Activated naive CD8-positive, alpha-beta T cell treated with anti-CD3 and anti-CD28 coated beads, Interleukin-2, amount 10 ng/mL, durations not matched to agents 7 days and 5 days (primary cell): ENCODE measurements around the gene PDPK1. TPM values are rescaled to one million over a fixed set of nuclear protein-coding genes. Genes with fewer than 3 reads are reported as not detected.

Experiments used
- ATAC-seq: fragments of 150-1000 bp; cut with Tn5 transposase; one replicate; pipeline ENCODE4 v1.10.0; 2021; ENCODE audit warnings: low read depth, moderate library complexity
- POLR2A ChIA-PET: fragments of 350-600 bp; sonication (Branson Sonifier 250); formaldehyde crosslinking; loops from one replicate; lab custom pipeline; 2021; ENCODE audit warnings: antibody characterized with exemption; lab: Charles Lee
- DNase-seq: peaks from one replicate; pipeline ENCODE4 v3.0.0; 2021
- H3K27ac Mint-ChIP-seq: one replicate; pipeline ENCODE4 v1.8.0; 2022; ENCODE audit warnings: mild to moderate bottlenecking, mixed read lengths
- H3K27me3 Mint-ChIP-seq: one replicate; pipeline ENCODE4 v1.8.0; 2022; ENCODE audit warnings: mild to moderate bottlenecking, moderate library complexity, mixed read lengths
- H3K36me3 Mint-ChIP-seq: one replicate; pipeline ENCODE4 v1.8.0; 2021; ENCODE audit warnings: mild to moderate bottlenecking, mixed read lengths
- H3K4me1 Mint-ChIP-seq: one replicate; pipeline ENCODE4 v1.8.0; 2021; ENCODE audit warnings: mixed read lengths
- H3K4me3 Mint-ChIP-seq: one replicate; pipeline ENCODE4 v1.8.0; 2022; ENCODE audit warnings: mild to moderate bottlenecking, moderate library complexity, mixed read lengths
- H3K9me3 Mint-ChIP-seq: one replicate; pipeline ENCODE4 v1.8.0; 2021; ENCODE audit warnings: mixed read lengths
- total RNA-seq, 2 experiments: library from RNA; stranded (reverse); gene quantifications; one replicate each; pipeline ENCODE4 v1.2.3, GENCODE V29; 2021

Gene PDPK1
- total RNA-seq, 2 experiments from 2014 or later, result 50.6 to 55.1 TPM

GRCh38 chr16:2584729-2585650, 47.2 kb downstream of the PDPK1 start:
- Mint-ChIP-seq H3K27me3 (no peaks in the 10 kb centered on the region), H3K4me3 (no peak overlapping the region), H3K9me3 (no peaks in the 10 kb centered on the region), H3K4me1 (peaks cover 2% of the 10 kb centered on the region), H3K27ac (no peak overlapping the region), H3K36me3 (peaks cover 11% of the 10 kb centered on the region)
- POLR2A ChIA-PET, result no interaction called here
- DNase-seq, result no peak
- no peak for ATAC-seq

GRCh38 chr16:2585651-2586081, 47.8 kb downstream of the PDPK1 start:
- ATAC-seq, result no peak

GRCh38 chr16:2586241-2586640, 48.4 kb downstream of the PDPK1 start:
- no peak for DNase-seq
- Mint-ChIP-seq H3K27ac (no peak overlapping the region), H3K36me3 (peaks cover 13% of the 10 kb centered on the region), H3K27me3 (no peaks in the 10 kb centered on the region), H3K4me3 (no peak overlapping the region), H3K9me3 (no peaks in the 10 kb centered on the region), H3K4me1 (peaks cover 2% of the 10 kb centered on the region)
- POLR2A ChIA-PET, result no interaction called here
- ATAC-seq, result no peak

More at GRCh38 chr16:2585651-2586081, 47.8 kb downstream of the PDPK1 start:
- Mint-ChIP-seq H3K9me3 (no peaks in the 10 kb centered on the region), H3K4me1 (peaks cover 2% of the 10 kb centered on the region), H3K36me3 (peaks cover 13% of the 10 kb centered on the region), H3K27ac (no peak overlapping the region), H3K4me3 (no peak overlapping the region), H3K27me3 (no peaks in the 10 kb centered on the region)
- POLR2A ChIA-PET, result no interaction called here
- no peak for DNase-seq

GRCh38 chr16:2586901-2587480, 49.2 kb downstream of the PDPK1 start:
- DNase-seq (no peak), ATAC-seq (no peak)
- Mint-ChIP-seq H3K36me3 (peaks cover 13% of the 10 kb centered on the region), H3K4me1 (peaks cover 2% of the 10 kb centered on the region), H3K27ac (peak overlapping the region; percentile 69), H3K9me3 (no peaks in the 10 kb centered on the region), H3K4me3 (no peak overlapping the region), H3K27me3 (no peaks in the 10 kb centered on the region)
- POLR2A ChIA-PET, result no interaction called here

- DNase-seq (no peak), ATAC-seq (no peak)
- Mint-ChIP-seq H3K4me1 (peaks cover 7% of the 10 kb centered on the region), H3K9me3 (no peaks in the 10 kb centered on the region), H3K27ac (no peak overlapping the region), H3K27me3 (no peaks in the 10 kb centered on the region), H3K4me3 (no peak overlapping the region), H3K36me3 (peaks cover 13% of the 10 kb centered on the region)
- POLR2A ChIA-PET, result no interaction called here
Observed at GRCh38 chr16:2587891-2588565, 50.2 kb downstream of the PDPK1 start.

- no peak for ATAC-seq
Observed at GRCh38 chr16:2591476-2592240, 53.8 kb downstream of the PDPK1 start.

GRCh38 chr16:2592786-2593185, 55.0 kb downstream of the PDPK1 start:
- POLR2A ChIA-PET, result interaction anchor here (1.5 kb wide), 1 partner anchor 10 kb away, joined by 3 read pairs; no protein-coding TSS in a partner anchor
- no peak for ATAC-seq
- Mint-ChIP-seq H3K9me3 (no peaks in the 10 kb centered on the region), H3K27ac (no peak overlapping the region), H3K4me1 (peaks cover 17% of the 10 kb centered on the region), H3K36me3 (peaks cover 3% of the 10 kb centered on the region), H3K27me3 (no peaks in the 10 kb centered on the region), H3K4me3 (no peak overlapping the region)
- no peak for DNase-seq

More at GRCh38 chr16:2591476-2592240, 53.8 kb downstream of the PDPK1 start:
- H3K27me3 Mint-ChIP-seq, result no peaks in the 10 kb centered on the region
- H3K36me3 Mint-ChIP-seq, result peaks cover 11% of the 10 kb centered on the region
- H3K9me3 Mint-ChIP-seq, result no peaks in the 10 kb centered on the region
- peak overlapping the region; percentile 26 for H3K27ac Mint-ChIP-seq
- no peak for DNase-seq
- H3K4me1 Mint-ChIP-seq, result peaks cover 17% of the 10 kb centered on the region
- POLR2A ChIA-PET, result interaction anchor here (0.5 to 0.7 kb wide), 2 partner anchors 12 to 177 kb away, joined by 3 to 4 read pairs; no protein-coding TSS in a partner anchor
- no peak overlapping the region for H3K4me3 Mint-ChIP-seq

- no peaks in the 10 kb centered on the region for H3K27me3 Mint-ChIP-seq
- no peak for DNase-seq
- H3K36me3 Mint-ChIP-seq, result no peaks in the 10 kb centered on the region
- no peak overlapping the region for H3K27ac Mint-ChIP-seq
- H3K4me1 Mint-ChIP-seq, result peaks cover 16% of the 10 kb centered on the region
- no peak overlapping the region for H3K4me3 Mint-ChIP-seq
- POLR2A ChIA-PET, result no interaction called here
- ATAC-seq, result no peak
- H3K9me3 Mint-ChIP-seq, result no peaks in the 10 kb centered on the region
Observed at GRCh38 chr16:2595393-2596205, 57.8 kb downstream of the PDPK1 start.

- no peak for DNase-seq
- no peak for ATAC-seq
- no peak overlapping the region for H3K27ac Mint-ChIP-seq
- peaks cover 16% of the 10 kb centered on the region for H3K4me1 Mint-ChIP-seq
- no peaks in the 10 kb centered on the region for H3K36me3 Mint-ChIP-seq
- POLR2A ChIA-PET, result interaction anchor here (0.6 kb wide), 1 partner anchor 442 kb away, joined by 6 read pairs; no protein-coding TSS in a partner anchor
- H3K4me3 Mint-ChIP-seq, result no peak overlapping the region
- no peaks in the 10 kb centered on the region for H3K27me3 Mint-ChIP-seq
- H3K9me3 Mint-ChIP-seq, result no peaks in the 10 kb centered on the region
Observed at GRCh38 chr16:2596747-2597559, 59.1 kb downstream of the PDPK1 start.

- ATAC-seq (no peak), DNase-seq (no peak)
- H3K36me3 Mint-ChIP-seq, result no peaks in the 10 kb centered on the region
- POLR2A ChIA-PET, result interaction anchor here (0.6 kb wide), 1 partner anchor 443 kb away, joined by 6 read pairs; no protein-coding TSS in a partner anchor
- no peak overlapping the region for H3K27ac Mint-ChIP-seq
- H3K4me1 Mint-ChIP-seq, result peaks cover 14% of the 10 kb centered on the region
- no peaks in the 10 kb centered on the region for H3K9me3 Mint-ChIP-seq
- H3K27me3 Mint-ChIP-seq, result no peaks in the 10 kb centered on the region
- H3K4me3 Mint-ChIP-seq, result no peak overlapping the region
Observed at GRCh38 chr16:2597560-2597902, 59.7 kb downstream of the PDPK1 start.

GRCh38 chr16:2598133-2598641, 60.4 kb downstream of the PDPK1 start:
- POLR2A ChIA-PET, result interaction anchor here (0.6 kb wide), 1 partner anchor 444 kb away, joined by 6 read pairs; no protein-coding TSS in a partner anchor
- no peak for ATAC-seq
- no peaks in the 10 kb centered on the region for H3K27me3 Mint-ChIP-seq
- H3K27ac Mint-ChIP-seq, result no peak overlapping the region
- DNase-seq, result no peak
- H3K9me3 Mint-ChIP-seq, result no peaks in the 10 kb centered on the region
- H3K36me3 Mint-ChIP-seq, result no peaks in the 10 kb centered on the region
- H3K4me3 Mint-ChIP-seq, result no peak overlapping the region
- H3K4me1 Mint-ChIP-seq, result peaks cover 11% of the 10 kb centered on the region
